NCI-H2081 (cell line): ENCODE measurements around the gene NGEF.

Experiments
- DNase-seq, 2 experiments: peaks; one replicate each; lab custom pipeline; 2025; lab: John Stamatoyannopoulos, UW

The NGEF gene

GRCh38 chr2:232999354-232999753, 13.7 kb downstream of the NGEF start:
- no peak for DNase-seq

- DNase-seq, result no peak
These were observed 14.4 kb downstream of the NGEF start for GRCh38 chr2:232998666-232998985.

- DNase-seq, result no peak
These were observed 15.0 kb downstream of the NGEF start for GRCh38 chr2:232997749-232998665.

GRCh38 chr2:232994446-232994845, 18.6 kb downstream of the NGEF start:
- no peak for DNase-seq

- DNase-seq, result no peak
These were observed 19.7 kb downstream of the NGEF start for GRCh38 chr2:232993231-232993821.

GRCh38 chr2:232986155-232986554, 26.9 kb downstream of the NGEF start:
- DNase-seq, result no peak

- no peak for DNase-seq
These were observed 28.4 kb downstream of the NGEF start for GRCh38 chr2:232984451-232985207.

- no peak for DNase-seq
These were observed 29.4 kb downstream of the NGEF start for GRCh38 chr2:232983669-232984140.

GRCh38 chr2:232982926-232983668, 30.0 kb downstream of the NGEF start:
- no peak for DNase-seq

- no peak for DNase-seq
These were observed 31.2 kb downstream of the NGEF start for GRCh38 chr2:232981767-232982360.

GRCh38 chr2:232981356-232981755, 31.7 kb downstream of the NGEF start:
- no peak for DNase-seq

- DNase-seq, result no peak
These were observed 32.4 kb downstream of the NGEF start for GRCh38 chr2:232980683-232981082.

GRCh38 chr2:232979871-232980461, 33.1 kb downstream of the NGEF start:
- DNase-seq, result peak in 1 of 2 experiments; percentile 12

- DNase-seq, result no peak
These were observed 35.6 kb downstream of the NGEF start for GRCh38 chr2:232977438-232977971.

GRCh38 chr2:232976666-232977437, 36.2 kb downstream of the NGEF start:
- no peak for DNase-seq

- DNase-seq, result no peak
These were observed 36.9 kb downstream of the NGEF start for GRCh38 chr2:232976176-232976575.

GRCh38 chr2:232974396-232974795, 38.7 kb downstream of the NGEF start:
- DNase-seq, result no peak

- no peak for DNase-seq
These were observed 39.3 kb downstream of the NGEF start for GRCh38 chr2:232973796-232974195.

GRCh38 chr2:232973011-232973735, 39.9 kb downstream of the NGEF start:
- no peak for DNase-seq
